ENCODE measurements around the gene LAMB4.

GRCh38 chr7:108118959-108119358 is 11.2 kb downstream of the LAMB4 start:
- TF ChIP-seq CTCF (conservative IDR thresholded peaks at IDR 0.05 in 1 of 2, IDR thresholded peaks at IDR 0.05 in 1 of 2; ENCODE audit: low read depth in 1 of 2, low read length in 2 of 2) = no peak
- TF ChIP-seq EZH2 (IDR thresholded peaks at IDR 0.05; ENCODE audit: low read length, missing control alignments) = no peak
